PFSK-1 (cell line): Measurements from ENCODE around the gene SLC4A7.

Source experiments
- FOXP2 ChIP-seq: optimal IDR thresholded peaks from 2 replicates; pipeline ENCODE3; 2011; ENCODE audit warnings: borderline replicate concordance, control low read depth, inconsistent platforms; ENCODE audit not compliant: insufficient read depth; ENCODE audit errors: extremely low read length, extremely low read depth
- POLR2AphosphoS5 ChIP-seq: IDR thresholded peaks from 2 replicates; pipeline ENCODE4 v1.6.1; 2012; ENCODE audit warnings: low read depth, mild to moderate bottlenecking, control low read depth, low read length, moderate library complexity
- REST ChIP-seq, 2 experiments: IDR thresholded peaks; 2 replicates each; pipeline versions ENCODE4 v1.6.1 to v1.8.0; 2011 to 2012; ENCODE audit warnings: low read depth in 2 of 2, low read length in 2 of 2, control low read depth in 1 of 2, inconsistent platforms in 1 of 2, mild to moderate bottlenecking in 1 of 2, moderate library complexity in 1 of 2; ENCODE audit not compliant: insufficient read depth in 1 of 2
- SIN3A ChIP-seq: IDR thresholded peaks from 2 replicates; pipeline ENCODE4 v1.6.1; 2012; ENCODE audit warnings: mild to moderate bottlenecking, low read length, moderate library complexity, borderline replicate concordance; ENCODE audit not compliant: insufficient read depth
- TAF1 ChIP-seq: IDR thresholded peaks from 2 replicates; pipeline ENCODE4 v1.6.1; 2012; ENCODE audit warnings: low read length, control low read depth, borderline replicate concordance; ENCODE audit not compliant: insufficient read depth

Gene SLC4A7

GRCh38 chr3:27494784-27495183 lies 10.6 kb upstream of the SLC4A7 start:
- TF ChIP-seq FOXP2 = no peak
- TF ChIP-seq SIN3A = no peak
- TF ChIP-seq REST (IDR thresholded peaks at IDR 0.05; ENCODE audit: insufficient read depth in 1 of 2, low read depth in 2 of 2, low read length in 2 of 2) = no peak
- TF ChIP-seq TAF1 = no peak
- no peak for TF ChIP-seq POLR2AphosphoS5

- TF ChIP-seq FOXP2 (no peak), SIN3A (no peak), POLR2AphosphoS5 (no peak), REST (IDR thresholded peaks at IDR 0.05; ENCODE audit: insufficient read depth in 1 of 2, low read depth in 2 of 2, low read length in 2 of 2) (no peak), TAF1 (no peak)
These were observed 4.6 kb upstream of the SLC4A7 start for GRCh38 chr3:27488821-27489220.

- TF ChIP-seq SIN3A (no peak), FOXP2 (no peak), REST (IDR thresholded peaks at IDR 0.05; ENCODE audit: insufficient read depth in 1 of 2, low read depth in 2 of 2, low read length in 2 of 2) (no peak)
These were observed 3.2 kb upstream of the SLC4A7 start for GRCh38 chr3:27487383-27487782.

- TF ChIP-seq POLR2AphosphoS5 = no peak
- TF ChIP-seq TAF1 = no peak
- no peak for TF ChIP-seq FOXP2
- TF ChIP-seq REST (IDR thresholded peaks at IDR 0.05; ENCODE audit: insufficient read depth in 1 of 2, low read depth in 2 of 2, low read length in 2 of 2) = no peak
- TF ChIP-seq SIN3A = no peak
These were observed 2.2 kb upstream of the SLC4A7 start for GRCh38 chr3:27486336-27486735.

GRCh38 chr3:27485866-27486265 lies 1.7 kb upstream of the SLC4A7 start:
- TF ChIP-seq TAF1 = no peak
